OCI-LY7 (cell line): ENCODE data around the gene PAAF1. TPM values are rescaled to one million over a fixed set of nuclear protein-coding genes. Genes with fewer than 3 reads are reported as not detected.

ENCODE experiments used
- BruUV-seq: library from RNA; stranded (reverse); fragments of 400-500 nt; replicated peaks from 2 replicates; lab custom pipeline; 2021; lab: Mats Ljungman, UMichigan
- CTCF ChIA-PET: fragments of 300-600 bp; sonication (Branson Sonifier 250); formaldehyde crosslinking; loops from one replicate; lab custom pipeline; 2022; ENCODE audit warnings: antibody characterized with exemption; ENCODE audit not compliant: unreplicated experiment; lab: Charles Lee
- POLR2A ChIA-PET: fragments of 300-600 bp; sonication (Branson Sonifier 250); formaldehyde crosslinking; loops from one replicate; lab custom pipeline; 2022; ENCODE audit warnings: antibody characterized with exemption; lab: Charles Lee
- DNase-seq: peaks from one replicate; pipeline ENCODE4 v3.0.0-alpha.2; 2015; ENCODE audit warnings: low spot score
- H2AFZ ChIP-seq: fragments of 200-600 bp; sonication (generic), shearing (Covaris generic); 2 replicates; pipeline ENCODE4 v1.6.1; 2014; ENCODE audit warnings: mild to moderate bottlenecking, antibody characterized with exemption, low read length, moderate library complexity
- H3K27ac ChIP-seq: fragments of 200-600 bp; sonication (generic); 2 replicates; pipeline ENCODE4 v1.5.1; 2014; ENCODE audit warnings: mixed run types, low read depth, mild to moderate bottlenecking, moderate library complexity, low read length, inconsistent platforms; ENCODE audit not compliant: poor library complexity, severe bottlenecking
- H3K36me3 ChIP-seq: fragments of 200-600 bp; sonication (generic); 2 replicates; pipeline ENCODE4 v1.6.1; 2014; ENCODE audit warnings: mild to moderate bottlenecking, antibody characterized with exemption, low read length, moderate library complexity, mixed read lengths; ENCODE audit not compliant: insufficient read depth
- H3K4me1 ChIP-seq: fragments of 200-600 bp; sonication (generic); 2 replicates; pipeline ENCODE4 v1.5.1; 2014; ENCODE audit warnings: mild to moderate bottlenecking, low read length; ENCODE audit not compliant: insufficient read depth, poor library complexity, severe bottlenecking
- H3K4me2 ChIP-seq: fragments of 200-600 bp; sonication (generic); 2 replicates; pipeline ENCODE4 v1.6.1; 2014; ENCODE audit warnings: mild to moderate bottlenecking, low read length
- H3K4me3 ChIP-seq: fragments of 200-600 bp; sonication (generic); 2 replicates; pipeline ENCODE4 v1.5.1; 2014; ENCODE audit warnings: mild to moderate bottlenecking, low read depth, low read length; ENCODE audit not compliant: poor library complexity, severe bottlenecking
- H3K79me2 ChIP-seq: fragments of 200-600 bp; sonication (generic); 2 replicates; pipeline ENCODE4 v1.6.1; 2016; ENCODE audit warnings: low read depth, mild to moderate bottlenecking, low read length, moderate library complexity, mixed read lengths; ENCODE audit not compliant: insufficient read depth
- H3K9me2 ChIP-seq: fragments of 200-600 bp; sonication (generic); 2 replicates; pipeline ENCODE4 v1.6.1; 2016; ENCODE audit warnings: mild to moderate bottlenecking, low read length, mixed read lengths; ENCODE audit not compliant: insufficient read depth
- H3K9me3 ChIP-seq: fragments of 200-600 bp; sonication (generic); 2 replicates; pipeline ENCODE4 v1.6.1; 2014; ENCODE audit warnings: mild to moderate bottlenecking, mixed run types, low read length, mixed read lengths
- H4K20me1 ChIP-seq: fragments of 200-600 bp; sonication (generic); 2 replicates; pipeline ENCODE4 v1.6.1; 2014; ENCODE audit warnings: mild to moderate bottlenecking, antibody characterized with exemption, low read length, moderate library complexity, mixed read lengths; ENCODE audit not compliant: insufficient read depth
- EZH2phosphoT487 ChIP-seq: fragments of 200-600 bp; sonication (generic); IDR thresholded peaks from 2 replicates; pipeline ENCODE4 v1.6.1; 2018; ENCODE audit warnings: low read depth, borderline replicate concordance, mild to moderate bottlenecking, mixed run types, antibody characterized with exemption, low read length, moderate library complexity, mixed read lengths
- intact Hi-C: fragments of 100-400 bp; cut with micrococcal nuclease; formaldehyde crosslinking; loops from one replicate; pipeline ENCODE4 v1.10.0; 2022; ENCODE audit not compliant: unreplicated experiment
- total RNA-seq, 2 experiments: library from RNA; depleted of rRNA in 1 of 2; stranded (reverse); fragments of >200 nt in 1 of 2; shearing (Covaris generic) in 1 of 2; gene quantifications; 2 replicates each; pipeline ENCODE4 v1.2.3, GENCODE V29; 2014 to 2022
- TF ChIP-seq, protein P1 (sequence below): fragments of 200-600 bp; sonication (generic); conservative IDR thresholded peaks from 2 replicates; pipeline ENCODE4 v1.5.1; 2014; ENCODE audit warnings: mild to moderate bottlenecking, antibody characterized with exemption, low read length, moderate library complexity, mixed read lengths

The PAAF1 gene
- total RNA-seq, 2 experiments from 2014 or later: 11.2 to 35.0 TPM

GRCh38 chr11:73978576-73979086 is 101.8 kb downstream of the PAAF1 start:
- Histone ChIP-seq H4K20me1 (peaks cover 37% of the 10 kb centered on the region), H3K4me3 (no peak overlapping the region), H3K36me3 (peaks cover 83% of the 10 kb centered on the region), H3K79me2 (peaks cover 63% of the 10 kb centered on the region), H3K9me2 (no peaks in the 10 kb centered on the region), H2AFZ (no peak overlapping the region), H3K4me2 (peak overlapping the region; percentile 96), H3K4me1 (peaks cover 46% of the 10 kb centered on the region), H3K9me3 (no peaks in the 10 kb centered on the region), H3K27ac (peak overlapping the region; percentile 91)
- TF ChIP-seq, protein P1, sequence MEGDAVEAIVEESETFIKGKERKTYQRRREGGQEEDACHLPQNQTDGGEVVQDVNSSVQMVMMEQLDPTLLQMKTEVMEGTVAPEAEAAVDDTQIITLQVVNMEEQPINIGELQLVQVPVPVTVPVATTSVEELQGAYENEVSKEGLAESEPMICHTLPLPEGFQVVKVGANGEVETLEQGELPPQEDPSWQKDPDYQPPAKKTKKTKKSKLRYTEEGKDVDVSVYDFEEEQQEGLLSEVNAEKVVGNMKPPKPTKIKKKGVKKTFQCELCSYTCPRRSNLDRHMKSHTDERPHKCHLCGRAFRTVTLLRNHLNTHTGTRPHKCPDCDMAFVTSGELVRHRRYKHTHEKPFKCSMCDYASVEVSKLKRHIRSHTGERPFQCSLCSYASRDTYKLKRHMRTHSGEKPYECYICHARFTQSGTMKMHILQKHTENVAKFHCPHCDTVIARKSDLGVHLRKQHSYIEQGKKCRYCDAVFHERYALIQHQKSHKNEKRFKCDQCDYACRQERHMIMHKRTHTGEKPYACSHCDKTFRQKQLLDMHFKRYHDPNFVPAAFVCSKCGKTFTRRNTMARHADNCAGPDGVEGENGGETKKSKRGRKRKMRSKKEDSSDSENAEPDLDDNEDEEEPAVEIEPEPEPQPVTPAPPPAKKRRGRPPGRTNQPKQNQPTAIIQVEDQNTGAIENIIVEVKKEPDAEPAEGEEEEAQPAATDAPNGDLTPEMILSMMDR: no peak
- no peak for TF ChIP-seq EZH2phosphoT487
- DNase-seq: no peak
- POLR2A ChIA-PET: interaction anchor here (0.9 to 6.4 kb wide), 3 partner anchors 9 to 19 kb away, joined by 4 to 46 read pairs (median 39); no protein-coding TSS in a partner anchor
- CTCF ChIA-PET: no interaction called here
- intact Hi-C loops: no loop called here
- BruUV-seq: no TSS peak

GRCh38 chr11:73980001-73980961 is 103.5 kb downstream of the PAAF1 start:
- intact Hi-C loops: loop anchor here (5.0 to 10.0 kb wide), 3 partner anchors 195 to 825 kb away; partner anchors contain the start of genes LIPT2 and MRPL48
- Histone ChIP-seq H3K4me1 (peaks cover 52% of the 10 kb centered on the region), H3K9me2 (no peaks in the 10 kb centered on the region), H3K9me3 (no peaks in the 10 kb centered on the region), H3K27ac (peak overlapping the region; percentile 91), H2AFZ (no peak overlapping the region), H3K4me3 (peak overlapping the region; percentile 91), H3K4me2 (peak overlapping the region; percentile 96), H4K20me1 (peaks cover 37% of the 10 kb centered on the region), H3K79me2 (peaks cover 73% of the 10 kb centered on the region), H3K36me3 (peaks cover 67% of the 10 kb centered on the region)
- TF ChIP-seq, protein P1: no peak
- no peak for TF ChIP-seq EZH2phosphoT487
- CTCF ChIA-PET: interaction anchor here (0.6 to 2.1 kb wide), 4 partner anchors 10 to 191 kb away, joined by 3 to 7 read pairs (median 4); partner anchors contain the start of genes C2CD3 and PPME1
- POLR2A ChIA-PET: interaction anchor here (0.7 to 6.4 kb wide), 12 partner anchors 10 to 776 kb away, joined by 3 to 46 read pairs (median 4); partner anchors contain the start of genes C2CD3, LIPT2 and PPME1
- peak; percentile 97 for DNase-seq
- BruUV-seq: no TSS peak

Other genes starting within 250 kb of the PAAF1 start
- 2.3 and 5.4 TPM in 2 replicates for gene PLEKHB1, start 230.4 kb upstream of the PAAF1 start, total RNA-seq (2014; rRNA removed; shearing (Covaris generic))
- 9.2 and 11.8 TPM in 2 replicates for gene PLEKHB1, start 230.4 kb upstream of the PAAF1 start, total RNA-seq (2022)
- gene RAB6A, start 115.9 kb upstream of the PAAF1 start, total RNA-seq (2014; rRNA removed; shearing (Covaris generic)): 45.3 and 46.5 TPM in 2 replicates
- gene RAB6A, start 115.9 kb upstream of the PAAF1 start, total RNA-seq (2022): 70.4 and 72.9 TPM in 2 replicates
- 167 and 180 TPM in 2 replicates for gene MRPL48, start 89.1 kb upstream of the PAAF1 start, total RNA-seq (2014; rRNA removed; shearing (Covaris generic))
- gene MRPL48, start 89.1 kb upstream of the PAAF1 start, total RNA-seq (2022): 63.9 and 64.4 TPM in 2 replicates
- gene COA4, start 153 bp upstream of the PAAF1 start, total RNA-seq (2014; rRNA removed; shearing (Covaris generic)): 153 and 171 TPM in 2 replicates
- 95.4 and 104 TPM in 2 replicates for gene COA4, start 153 bp upstream of the PAAF1 start, total RNA-seq (2022)
- not detected in 2 replicates for gene DNAJB13, start 74.0 kb downstream of the PAAF1 start, total RNA-seq (2014; rRNA removed; shearing (Covaris generic))
- gene DNAJB13, start 74.0 kb downstream of the PAAF1 start, total RNA-seq (2022): 0.29 and 0.81 TPM in 2 replicates
- gene UCP2, start 105.8 kb downstream of the PAAF1 start, total RNA-seq (2014; rRNA removed; shearing (Covaris generic)): 82.7 and 145 TPM in 2 replicates
- 358 and 389 TPM in 2 replicates for gene UCP2, start 105.8 kb downstream of the PAAF1 start, total RNA-seq (2022)
- gene UCP3, start 132.1 kb downstream of the PAAF1 start, total RNA-seq (2014; rRNA removed; shearing (Covaris generic)): 1.5 and 3.2 TPM in 2 replicates
- gene UCP3, start 132.1 kb downstream of the PAAF1 start, total RNA-seq (2022): 1.8 and 2.4 TPM in 2 replicates